ENCODE data around the gene SLC25A25.

GRCh38 chr9:128048663-128049062 is 19.4 kb upstream of the SLC25A25 start:
- TF ChIP-seq, protein P1, sequence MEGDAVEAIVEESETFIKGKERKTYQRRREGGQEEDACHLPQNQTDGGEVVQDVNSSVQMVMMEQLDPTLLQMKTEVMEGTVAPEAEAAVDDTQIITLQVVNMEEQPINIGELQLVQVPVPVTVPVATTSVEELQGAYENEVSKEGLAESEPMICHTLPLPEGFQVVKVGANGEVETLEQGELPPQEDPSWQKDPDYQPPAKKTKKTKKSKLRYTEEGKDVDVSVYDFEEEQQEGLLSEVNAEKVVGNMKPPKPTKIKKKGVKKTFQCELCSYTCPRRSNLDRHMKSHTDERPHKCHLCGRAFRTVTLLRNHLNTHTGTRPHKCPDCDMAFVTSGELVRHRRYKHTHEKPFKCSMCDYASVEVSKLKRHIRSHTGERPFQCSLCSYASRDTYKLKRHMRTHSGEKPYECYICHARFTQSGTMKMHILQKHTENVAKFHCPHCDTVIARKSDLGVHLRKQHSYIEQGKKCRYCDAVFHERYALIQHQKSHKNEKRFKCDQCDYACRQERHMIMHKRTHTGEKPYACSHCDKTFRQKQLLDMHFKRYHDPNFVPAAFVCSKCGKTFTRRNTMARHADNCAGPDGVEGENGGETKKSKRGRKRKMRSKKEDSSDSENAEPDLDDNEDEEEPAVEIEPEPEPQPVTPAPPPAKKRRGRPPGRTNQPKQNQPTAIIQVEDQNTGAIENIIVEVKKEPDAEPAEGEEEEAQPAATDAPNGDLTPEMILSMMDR (IDR thresholded peaks at IDR 0.05), result no peak
- no peak for TF ChIP-seq EZH2 (IDR thresholded peaks at IDR 0.05)
- TF ChIP-seq EZH2phosphoT487 (IDR thresholded peaks at IDR 0.05), result no peak
